Panc1 (cell line): Measurements from ENCODE around the gene SWSAP1.

Source experiments
- POLR2AphosphoS5 ChIP-seq: IDR thresholded peaks from 2 replicates; pipeline ENCODE4 v1.6.1; 2012; ENCODE audit warnings: mild to moderate bottlenecking, low read depth, low read length, moderate library complexity
- TF ChIP-seq, protein P1 (sequence below): fragments of 450-650 bp; IDR thresholded peaks from 2 replicates; pipeline ENCODE4 v1.5.1; 2017; ENCODE audit warnings: mild to moderate bottlenecking

DNA sequence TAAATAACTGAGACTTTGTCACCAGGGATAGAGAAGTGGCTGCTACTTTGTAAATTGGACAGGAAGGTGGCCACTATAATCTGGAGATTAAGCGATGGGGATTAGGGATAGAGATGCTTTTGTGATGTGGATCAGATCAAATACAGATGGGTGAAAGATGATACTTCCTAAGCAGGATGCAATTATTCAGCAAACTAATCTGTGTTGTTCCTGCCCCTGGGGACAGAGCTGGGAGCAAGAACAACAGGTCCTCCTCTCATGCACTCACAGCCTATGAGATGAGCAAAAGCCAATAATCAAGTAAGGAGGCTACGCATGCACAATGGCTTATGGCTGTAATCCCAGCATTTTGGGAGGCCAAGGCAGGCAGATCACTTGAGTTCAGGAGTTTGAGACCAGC, 40.1 kb downstream of the SWSAP1 start:
- TF ChIP-seq, protein P1, sequence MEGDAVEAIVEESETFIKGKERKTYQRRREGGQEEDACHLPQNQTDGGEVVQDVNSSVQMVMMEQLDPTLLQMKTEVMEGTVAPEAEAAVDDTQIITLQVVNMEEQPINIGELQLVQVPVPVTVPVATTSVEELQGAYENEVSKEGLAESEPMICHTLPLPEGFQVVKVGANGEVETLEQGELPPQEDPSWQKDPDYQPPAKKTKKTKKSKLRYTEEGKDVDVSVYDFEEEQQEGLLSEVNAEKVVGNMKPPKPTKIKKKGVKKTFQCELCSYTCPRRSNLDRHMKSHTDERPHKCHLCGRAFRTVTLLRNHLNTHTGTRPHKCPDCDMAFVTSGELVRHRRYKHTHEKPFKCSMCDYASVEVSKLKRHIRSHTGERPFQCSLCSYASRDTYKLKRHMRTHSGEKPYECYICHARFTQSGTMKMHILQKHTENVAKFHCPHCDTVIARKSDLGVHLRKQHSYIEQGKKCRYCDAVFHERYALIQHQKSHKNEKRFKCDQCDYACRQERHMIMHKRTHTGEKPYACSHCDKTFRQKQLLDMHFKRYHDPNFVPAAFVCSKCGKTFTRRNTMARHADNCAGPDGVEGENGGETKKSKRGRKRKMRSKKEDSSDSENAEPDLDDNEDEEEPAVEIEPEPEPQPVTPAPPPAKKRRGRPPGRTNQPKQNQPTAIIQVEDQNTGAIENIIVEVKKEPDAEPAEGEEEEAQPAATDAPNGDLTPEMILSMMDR, result no peak
- no peak for TF ChIP-seq POLR2AphosphoS5
